Measurements from ENCODE around the gene CALCR. TPM values are rescaled to one million over a fixed set of nuclear protein-coding genes. Genes with fewer than 3 reads are reported as not detected.

The CALCR gene
- total RNA-seq, 1 donor from 2014 or later: not detected

GRCh38 chr7:93448176-93448575, 126.3 kb downstream of the CALCR start:
- Mint-ChIP-seq H3K36me3 (ENCODE audit: low read depth) (no peaks in the 10 kb centered on the region), H3K4me1 (no peaks in the 10 kb centered on the region), H3K9me3 (no peaks in the 10 kb centered on the region), H3K27ac (no peak overlapping the region), H3K27me3 (peaks cover 3% of the 10 kb centered on the region), H3K4me3 (no peak overlapping the region)
- intact Hi-C loops (cut with micrococcal nuclease): no loop called here
- DNase-seq: no peak

GRCh38 chr7:93447509-93447908, 127.0 kb downstream of the CALCR start:
- no peak for DNase-seq
- H3K27me3 Mint-ChIP-seq: peaks cover 2% of the 10 kb centered on the region
- intact Hi-C loops (cut with micrococcal nuclease): no loop called here
- H3K4me1 Mint-ChIP-seq: no peaks in the 10 kb centered on the region
- no peak overlapping the region for H3K4me3 Mint-ChIP-seq
- no peaks in the 10 kb centered on the region for H3K9me3 Mint-ChIP-seq
- H3K27ac Mint-ChIP-seq: no peak overlapping the region
- no peaks in the 10 kb centered on the region for H3K36me3 Mint-ChIP-seq (ENCODE audit: low read depth)

DNA sequence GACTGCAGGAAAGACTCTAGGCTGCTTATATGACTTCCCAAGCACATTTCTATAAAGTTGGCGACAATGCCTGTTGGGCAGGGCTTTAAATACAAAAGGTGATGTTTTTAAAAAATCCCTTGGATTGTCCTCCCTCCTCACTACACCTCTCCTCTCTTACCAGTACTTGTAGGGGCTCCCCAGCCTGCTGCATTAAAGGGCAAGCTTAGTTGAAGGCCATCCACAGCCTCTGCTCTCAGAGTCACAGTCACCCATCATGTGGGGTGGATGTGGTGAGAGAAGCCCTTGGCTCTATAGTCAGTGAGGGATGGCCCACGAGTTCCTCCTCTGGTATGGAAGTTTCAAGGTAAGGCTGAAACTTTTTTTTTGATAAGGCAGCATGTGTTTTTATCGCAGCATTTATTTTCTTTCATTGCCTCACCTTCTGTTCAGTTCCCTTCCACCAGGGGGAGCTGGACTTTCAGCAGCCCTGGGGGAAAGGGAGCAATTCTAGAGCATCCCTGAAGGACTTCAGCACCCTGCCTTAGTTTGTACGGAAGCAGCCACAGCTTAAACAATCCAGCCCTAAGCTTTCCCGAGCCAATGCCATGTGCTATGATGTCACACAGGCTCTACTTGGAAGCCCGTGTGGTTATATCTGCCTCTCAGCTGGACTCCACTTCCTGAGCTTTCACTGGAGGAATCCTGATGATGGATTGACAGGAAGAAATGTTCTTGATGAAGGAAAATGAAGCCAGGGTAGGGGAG, 131.9 kb downstream of the CALCR start:
- H3K27me3 Mint-ChIP-seq: peaks cover 2% of the 10 kb centered on the region
- no peak overlapping the region for H3K4me3 Mint-ChIP-seq
- no peaks in the 10 kb centered on the region for H3K9me3 Mint-ChIP-seq
- H3K27ac Mint-ChIP-seq: no peak overlapping the region
- DNase-seq: peak; percentile 81
- H3K36me3 Mint-ChIP-seq (ENCODE audit: low read depth): no peaks in the 10 kb centered on the region
- H3K4me1 Mint-ChIP-seq: no peaks in the 10 kb centered on the region
- intact Hi-C loops (cut with micrococcal nuclease): loop anchor here (2.0 to 5.0 kb wide), 2 partner anchors 195 to 952 kb away; partner anchors contain the start of gene COL1A2

GRCh38 chr7:93435791-93436190, 138.7 kb downstream of the CALCR start:
- intact Hi-C loops (cut with micrococcal nuclease): no loop called here
- Mint-ChIP-seq H3K4me3 (no peak overlapping the region), H3K4me1 (peaks cover 2% of the 10 kb centered on the region), H3K36me3 (ENCODE audit: low read depth) (no peaks in the 10 kb centered on the region), H3K27me3 (no peaks in the 10 kb centered on the region), H3K27ac (no peak overlapping the region), H3K9me3 (no peaks in the 10 kb centered on the region)
- no peak for DNase-seq

- Mint-ChIP-seq H3K36me3 (ENCODE audit: low read depth) (no peaks in the 10 kb centered on the region), H3K27me3 (no peaks in the 10 kb centered on the region), H3K9me3 (no peaks in the 10 kb centered on the region), H3K4me1 (peaks cover 3% of the 10 kb centered on the region), H3K27ac (no peak overlapping the region), H3K4me3 (no peak overlapping the region)
- DNase-seq: no peak
- intact Hi-C loops (cut with micrococcal nuclease): no loop called here
These were observed 142.4 kb downstream of the CALCR start for GRCh38 chr7:93432130-93432529.

DNA sequence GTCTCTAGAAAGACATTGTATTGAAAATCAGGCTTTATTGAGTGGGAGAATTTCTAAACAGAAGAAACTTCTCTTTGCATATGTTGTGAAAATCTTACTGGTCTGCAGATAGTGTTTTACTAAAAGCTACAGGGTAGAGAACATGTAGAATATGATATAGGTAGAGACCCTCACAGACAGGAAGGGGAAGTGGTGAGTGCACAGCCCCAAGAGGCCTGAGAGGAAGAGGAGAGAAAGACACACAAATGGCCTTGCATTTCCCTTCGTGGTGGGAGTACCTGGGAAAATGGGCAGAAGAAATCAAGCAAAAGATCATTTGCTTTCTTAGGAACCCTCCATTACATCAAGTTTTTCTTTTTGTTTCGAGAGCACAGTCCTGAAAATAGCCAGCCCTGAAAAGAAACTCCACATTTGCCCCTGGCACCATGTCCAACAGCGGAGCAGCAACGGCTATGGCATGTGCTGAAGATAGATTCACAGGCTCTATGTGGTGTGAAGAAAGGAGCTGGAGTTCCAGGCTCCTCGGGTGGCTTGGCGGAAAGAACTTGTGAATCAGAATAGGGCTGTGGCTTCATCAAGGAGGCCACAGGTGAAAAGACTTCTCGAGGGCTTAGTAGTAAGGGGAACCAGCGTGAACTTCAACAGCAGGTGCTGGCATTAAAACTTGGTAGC, 143.5 kb downstream of the CALCR start:
- peaks cover 3% of the 10 kb centered on the region for H3K27me3 Mint-ChIP-seq
- H3K9me3 Mint-ChIP-seq: no peaks in the 10 kb centered on the region
- intact Hi-C loops (cut with micrococcal nuclease): no loop called here
- no peaks in the 10 kb centered on the region for H3K36me3 Mint-ChIP-seq (ENCODE audit: low read depth)
- no peak for DNase-seq
- H3K27ac Mint-ChIP-seq: no peak overlapping the region
- peaks cover 3% of the 10 kb centered on the region for H3K4me1 Mint-ChIP-seq
- H3K4me3 Mint-ChIP-seq: no peak overlapping the region

- no peaks in the 10 kb centered on the region for H3K36me3 Mint-ChIP-seq (ENCODE audit: low read depth)
- no peak overlapping the region for H3K27ac Mint-ChIP-seq
- no peak for DNase-seq
- intact Hi-C loops (cut with micrococcal nuclease): no loop called here
- H3K27me3 Mint-ChIP-seq: peaks cover 3% of the 10 kb centered on the region
- no peak overlapping the region for H3K4me3 Mint-ChIP-seq
- H3K4me1 Mint-ChIP-seq: peaks cover 3% of the 10 kb centered on the region
- no peaks in the 10 kb centered on the region for H3K9me3 Mint-ChIP-seq
These were observed 145.0 kb downstream of the CALCR start for GRCh38 chr7:93429563-93429962.

DNA sequence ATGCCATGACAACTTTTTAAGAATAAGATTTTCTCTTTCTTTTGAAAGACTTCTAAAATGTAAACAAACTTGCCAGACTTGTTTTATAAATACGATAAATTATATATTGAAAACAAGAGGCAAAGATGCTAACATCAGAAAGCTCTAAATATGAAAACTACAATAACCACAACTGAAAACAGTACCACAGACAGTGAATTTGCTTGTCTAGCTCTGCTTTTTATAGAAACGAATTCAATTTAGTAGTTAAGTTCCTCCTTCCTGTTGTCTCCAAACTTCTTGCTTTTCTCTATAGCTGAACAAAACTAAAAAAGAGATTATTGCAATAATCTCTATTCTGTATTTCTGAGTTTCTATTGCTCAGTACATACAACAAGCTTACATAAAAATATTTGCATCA, 147.4 kb downstream of the CALCR start:
- Mint-ChIP-seq H3K27me3 (peaks cover 5% of the 10 kb centered on the region), H3K9me3 (no peaks in the 10 kb centered on the region), H3K4me3 (no peak overlapping the region), H3K36me3 (ENCODE audit: low read depth) (no peaks in the 10 kb centered on the region), H3K27ac (no peak overlapping the region), H3K4me1 (peaks cover 3% of the 10 kb centered on the region)
- DNase-seq: no peak
- intact Hi-C loops (cut with micrococcal nuclease): no loop called here

- Mint-ChIP-seq H3K36me3 (ENCODE audit: low read depth) (no peaks in the 10 kb centered on the region), H3K27me3 (peaks cover 5% of the 10 kb centered on the region), H3K9me3 (no peaks in the 10 kb centered on the region), H3K4me3 (no peak overlapping the region), H3K27ac (no peak overlapping the region), H3K4me1 (peaks cover 3% of the 10 kb centered on the region)
- intact Hi-C loops (cut with micrococcal nuclease): no loop called here
- DNase-seq: no peak
These were observed 148.3 kb downstream of the CALCR start for GRCh38 chr7:93426155-93426696.

DNA sequence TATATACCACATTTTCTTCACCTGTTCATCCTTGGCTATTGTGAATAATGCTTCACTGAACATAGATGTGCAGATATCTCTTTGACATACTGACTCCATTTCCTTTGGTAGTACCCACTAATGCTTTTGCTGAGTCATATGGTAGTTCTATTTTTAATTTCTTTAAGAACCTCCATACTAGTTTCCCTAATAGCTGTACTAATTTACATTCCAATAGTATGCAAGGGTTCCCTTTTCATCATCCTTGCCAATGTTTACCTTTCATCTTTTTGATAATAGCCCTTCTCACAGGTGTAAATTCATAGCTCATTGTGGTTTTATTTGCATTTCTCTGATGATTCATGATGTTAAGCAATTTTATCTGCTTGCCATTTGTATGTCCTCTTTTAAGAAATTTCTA, 159.9 kb downstream of the CALCR start:
- Mint-ChIP-seq H3K9me3 (no peaks in the 10 kb centered on the region), H3K4me3 (no peak overlapping the region), H3K36me3 (ENCODE audit: low read depth) (no peaks in the 10 kb centered on the region), H3K4me1 (no peaks in the 10 kb centered on the region), H3K27ac (no peak overlapping the region), H3K27me3 (peaks cover 9% of the 10 kb centered on the region)
- DNase-seq: no peak
- intact Hi-C loops (cut with micrococcal nuclease): no loop called here

DNA sequence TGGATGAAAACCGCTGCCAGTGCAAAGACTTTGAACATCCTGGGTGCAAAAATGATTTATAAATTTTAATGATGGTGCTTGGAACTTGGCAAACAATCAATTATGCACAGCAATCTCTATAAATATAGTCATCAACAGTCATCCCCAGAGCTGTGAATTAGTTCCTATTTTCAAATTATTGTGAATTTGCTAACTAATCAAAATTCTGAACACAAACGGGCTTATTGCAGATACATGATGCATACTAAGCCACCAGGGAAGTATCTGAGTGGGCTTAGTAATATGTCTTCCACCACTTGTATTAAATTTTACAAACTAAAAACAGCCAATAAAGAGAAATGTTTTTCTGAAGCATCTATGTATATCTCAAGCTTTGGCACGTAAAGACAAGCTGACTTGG, 165.2 kb downstream of the CALCR start:
- peaks cover 2% of the 10 kb centered on the region for H3K27me3 Mint-ChIP-seq

DNA sequence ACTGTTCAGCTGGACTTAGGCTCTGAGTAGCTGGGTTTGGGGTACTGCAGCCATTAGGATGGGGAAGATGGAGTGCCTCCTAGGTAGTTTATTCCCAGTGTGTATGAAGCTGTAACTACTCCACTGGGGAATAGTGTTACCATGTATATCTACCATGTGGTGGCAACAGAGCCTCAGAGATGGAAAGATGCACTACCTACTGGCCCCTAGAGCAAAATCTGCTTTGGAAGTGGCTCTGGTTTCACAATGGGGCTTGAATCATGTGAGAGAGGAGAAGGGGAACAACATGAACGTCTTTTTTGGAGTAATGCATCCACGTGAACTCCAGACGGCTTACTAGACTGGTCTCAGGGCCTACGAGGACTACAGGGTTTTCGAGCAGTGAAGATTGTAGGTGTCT, 167.3 kb downstream of the CALCR start:
- H3K27me3 Mint-ChIP-seq: no peaks in the 10 kb centered on the region
- no peak overlapping the region for H3K4me3 Mint-ChIP-seq
- H3K4me1 Mint-ChIP-seq: no peaks in the 10 kb centered on the region
- intact Hi-C loops (cut with micrococcal nuclease): no loop called here
- H3K27ac Mint-ChIP-seq: no peak overlapping the region
- no peaks in the 10 kb centered on the region for H3K9me3 Mint-ChIP-seq
- no peaks in the 10 kb centered on the region for H3K36me3 Mint-ChIP-seq (ENCODE audit: low read depth)
- no peak for DNase-seq

More for the DNA sequence above, 165.2 kb downstream of the CALCR start:
- H3K9me3 Mint-ChIP-seq: no peaks in the 10 kb centered on the region
- no peaks in the 10 kb centered on the region for H3K4me1 Mint-ChIP-seq
- H3K4me3 Mint-ChIP-seq: no peak overlapping the region
- no peak overlapping the region for H3K27ac Mint-ChIP-seq
- no peaks in the 10 kb centered on the region for H3K36me3 Mint-ChIP-seq (ENCODE audit: low read depth)
- intact Hi-C loops (cut with micrococcal nuclease): no loop called here
- no peak for DNase-seq

- Mint-ChIP-seq H3K36me3 (ENCODE audit: low read depth) (no peaks in the 10 kb centered on the region), H3K4me3 (no peak overlapping the region), H3K4me1 (no peaks in the 10 kb centered on the region), H3K27me3 (no peaks in the 10 kb centered on the region), H3K9me3 (no peaks in the 10 kb centered on the region), H3K27ac (no peak overlapping the region)
- DNase-seq: no peak
- intact Hi-C loops (cut with micrococcal nuclease): no loop called here
These were observed 171.6 kb downstream of the CALCR start for GRCh38 chr7:93402944-93403343.

GRCh38 chr7:93399642-93400041, 174.9 kb downstream of the CALCR start:
- H3K27ac Mint-ChIP-seq: no peak overlapping the region
- H3K9me3 Mint-ChIP-seq: no peaks in the 10 kb centered on the region
- no peaks in the 10 kb centered on the region for H3K4me1 Mint-ChIP-seq

More at GRCh38 chr7:93399642-93400041, 174.9 kb downstream of the CALCR start:
- Mint-ChIP-seq H3K27me3 (no peaks in the 10 kb centered on the region), H3K36me3 (ENCODE audit: low read depth) (no peaks in the 10 kb centered on the region), H3K4me3 (no peak overlapping the region)
- intact Hi-C loops (cut with micrococcal nuclease): no loop called here
- no peak for DNase-seq

All from activated CD4-positive, alpha-beta T cell treated with anti-CD3 and anti-CD28 coated beads, Interleukin-2, amount 10 ng/mL, durations not matched to agents 24 days and 14 days (primary cell).